ENCODE data around the gene AREL1. TPM values are rescaled to one million over a fixed set of nuclear protein-coding genes. Genes with fewer than 3 reads are reported as not detected.

The AREL1 gene
- total RNA-seq, 4 donors from 2014 or later: 12.4 to 26.5 (median 21.6) TPM

GRCh38 chr14:74613211-74613914 lies 99.5 kb downstream of the AREL1 start:
- DNase-seq (ENCODE audit: low spot score in 2 of 2): no peak
- intact Hi-C loops (cut with DNase I; ENCODE audit: low total_unique reads): no loop called here
- 69 to 72% methylated on average over 15 to 16 of the region's 16 CpGs for WGBS, 2 donors
- no peak for TF ChIP-seq POLR2A (IDR thresholded peaks at IDR 0.05)
- TF ChIP-seq, protein P1, sequence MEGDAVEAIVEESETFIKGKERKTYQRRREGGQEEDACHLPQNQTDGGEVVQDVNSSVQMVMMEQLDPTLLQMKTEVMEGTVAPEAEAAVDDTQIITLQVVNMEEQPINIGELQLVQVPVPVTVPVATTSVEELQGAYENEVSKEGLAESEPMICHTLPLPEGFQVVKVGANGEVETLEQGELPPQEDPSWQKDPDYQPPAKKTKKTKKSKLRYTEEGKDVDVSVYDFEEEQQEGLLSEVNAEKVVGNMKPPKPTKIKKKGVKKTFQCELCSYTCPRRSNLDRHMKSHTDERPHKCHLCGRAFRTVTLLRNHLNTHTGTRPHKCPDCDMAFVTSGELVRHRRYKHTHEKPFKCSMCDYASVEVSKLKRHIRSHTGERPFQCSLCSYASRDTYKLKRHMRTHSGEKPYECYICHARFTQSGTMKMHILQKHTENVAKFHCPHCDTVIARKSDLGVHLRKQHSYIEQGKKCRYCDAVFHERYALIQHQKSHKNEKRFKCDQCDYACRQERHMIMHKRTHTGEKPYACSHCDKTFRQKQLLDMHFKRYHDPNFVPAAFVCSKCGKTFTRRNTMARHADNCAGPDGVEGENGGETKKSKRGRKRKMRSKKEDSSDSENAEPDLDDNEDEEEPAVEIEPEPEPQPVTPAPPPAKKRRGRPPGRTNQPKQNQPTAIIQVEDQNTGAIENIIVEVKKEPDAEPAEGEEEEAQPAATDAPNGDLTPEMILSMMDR (IDR thresholded peaks at IDR 0.05): no peak
- no peak overlapping the region for H3K4me3 ChIP-seq (ENCODE audit: low read depth, poor library complexity, severe bottlenecking)

GRCh38 chr14:74612350-74613021 lies 100.4 kb downstream of the AREL1 start:
- WGBS, 2 donors: 8 to 12% methylated on average over 21 to 36 of the region's 69 CpGs
- intact Hi-C loops (cut with DNase I; ENCODE audit: low total_unique reads): no loop called here
- DNase-seq (ENCODE audit: low spot score in 2 of 2): peak in 1 of 2 donors; percentile 92
- peak overlapping the region; percentile 54 for H3K4me3 ChIP-seq (ENCODE audit: low read depth, poor library complexity, severe bottlenecking)
- TF ChIP-seq POLR2A (IDR thresholded peaks at IDR 0.05): no peak
- TF ChIP-seq, protein P1 (IDR thresholded peaks at IDR 0.05): no peak

DNA sequence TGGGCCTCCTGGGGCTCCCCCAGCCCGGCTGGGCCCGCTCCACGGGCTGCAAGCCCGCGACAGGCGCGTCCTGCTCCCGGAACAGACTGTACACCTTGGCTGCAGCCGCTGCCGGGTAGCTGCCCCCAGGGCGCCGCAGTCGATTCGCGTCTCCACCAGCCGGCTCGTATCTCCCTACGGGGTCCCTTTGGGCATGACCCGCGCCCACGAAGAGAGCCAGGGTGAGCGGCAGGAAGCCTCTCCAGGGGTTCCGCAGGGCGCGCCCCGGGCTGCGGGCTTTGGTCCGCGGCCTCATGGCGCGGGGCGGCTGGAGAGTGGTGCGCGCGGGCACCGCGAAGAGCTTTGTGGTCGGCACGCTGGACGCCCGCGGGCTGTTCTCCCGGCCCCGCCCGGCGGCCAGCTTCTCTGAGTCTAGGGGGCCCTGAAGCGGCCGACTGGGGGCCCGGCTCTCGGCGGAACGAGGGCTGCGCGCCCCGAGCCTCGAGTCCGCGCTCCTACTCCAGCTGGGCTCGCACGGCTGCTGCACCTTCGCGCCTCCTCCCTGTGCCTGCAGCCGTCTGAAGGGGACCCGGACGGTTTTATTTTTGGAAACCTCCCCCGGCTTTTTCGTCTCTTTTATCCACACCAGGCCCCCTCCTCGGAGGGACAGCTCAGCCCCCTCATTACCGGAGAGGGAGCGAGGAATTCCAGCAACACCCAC lies 101.1 kb downstream of the AREL1 start, which contains the start of gene LTBP2:
TSS of gene LTBP2 (minus strand) at position 588 of the 700 bp plus-strand sequence. CDS start at position 295, 293 bp downstream.
- TF ChIP-seq, protein P1 (IDR thresholded peaks at IDR 0.05): no peak
- no peak for TF ChIP-seq POLR2A (IDR thresholded peaks at IDR 0.05)
- H3K4me3 ChIP-seq (ENCODE audit: low read depth, poor library complexity, severe bottlenecking): peak within 1 kb of the TSS; percentile 54
- peak in 1 of 2 donors; percentile 88 for DNase-seq (ENCODE audit: low spot score in 2 of 2)
- WGBS, 2 donors: 0% methylated on average over 37 to 44 of the region's 70 CpGs
- intact Hi-C loops (cut with DNase I; ENCODE audit: low total_unique reads): no loop called here

Other genes with a start within 250 kb of the AREL1 start
- gene NPC2, start 219.8 kb downstream of the AREL1 start, total RNA-seq: 100 to 1,000 TPM; 229 to 483 (median 297) TPM
- 10 to 100 TPM in 3 of 4 donors, 1 to 10 TPM in 1; 4.1 to 14.4 (median 12.4) TPM for gene ISCA2, start 219.3 kb downstream of the AREL1 start, total RNA-seq
- 10 to 100 TPM; 13.7 to 39.3 (median 25.9) TPM for gene LTBP2, start 100.8 kb downstream of the AREL1 start, total RNA-seq
- gene FCF1, start 64 bp upstream of the AREL1 start, total RNA-seq: 10 to 100 TPM; 14.3 to 20.7 (median 17.8) TPM
- 10 to 100 TPM; 35.0 to 42.7 (median 37.5) TPM for gene YLPM1, start 50.2 kb upstream of the AREL1 start, total RNA-seq
- under 1 TPM in 2 of 4 donors, not detected in 2; 0.10 to 0.42 TPM for gene PROX2, start 163.1 kb upstream of the AREL1 start, total RNA-seq
- 100 to 1,000 TPM in 1 of 4 donors, 10 to 100 TPM in 3; 65.0 to 126 (median 73.8) TPM for gene DLST, start 168.8 kb upstream of the AREL1 start, total RNA-seq
- gene RPS6KL1, start 210.2 kb upstream of the AREL1 start, total RNA-seq: 1 to 10 TPM in 2 of 4 donors, under 1 TPM in 2; 0.38 to 3.7 (median 2.1) TPM
- gene PGF, start 242.5 kb upstream of the AREL1 start, total RNA-seq: 10 to 100 TPM in 3 of 4 donors, 1 to 10 TPM in 1; 9.8 to 22.3 (median 14.0) TPM